Large intestine (tissue), 3 donors: ENCODE results near the gene EEPD1. TPM values are rescaled to one million over a fixed set of nuclear protein-coding genes. Genes with fewer than 3 reads are reported as not detected.
"Not testable (repeated sequence)": the region's sequence is repeated elsewhere in the genome, so short reads cannot be mapped to it uniquely, and the experiment has no call there.

Source experiments
- DNase-seq, 2 donors: peaks; one replicate each; pipeline versions ENCODE4 v3.0.0 to v3.0.0-alpha.2; 2013
- H3K27ac ChIP-seq: one replicate; pipeline ENCODE4 v1.5.1; 2013; ENCODE audit warnings: low read length
- H3K27me3 ChIP-seq: 2 replicates; pipeline ENCODE4 v1.6.1; 2013; ENCODE audit warnings: low read length; ENCODE audit not compliant: control insufficient read depth, insufficient read depth
- H3K36me3 ChIP-seq: 2 replicates; pipeline ENCODE4 v1.6.1; 2013; ENCODE audit warnings: low read length; ENCODE audit not compliant: control insufficient read depth, insufficient read depth
- H3K4me1 ChIP-seq: one replicate; pipeline ENCODE4 v1.6.1; 2013; ENCODE audit warnings: low read length; ENCODE audit not compliant: control insufficient read depth, insufficient read depth
- H3K4me3 ChIP-seq: one replicate; pipeline ENCODE4 v1.5.1; 2013; ENCODE audit warnings: low read length
- H3K9me3 ChIP-seq: one replicate; pipeline ENCODE4 v1.6.1; 2013; ENCODE audit warnings: mild to moderate bottlenecking, low read depth, low read length, moderate library complexity; ENCODE audit not compliant: control insufficient read depth
- WGBS: methylation state at CpG from one replicate; pipeline ENCODE4 v1.1.5; 2013; ENCODE audit warnings: low lambda C conversion rate; ENCODE audit not compliant: insufficient coverage; 5-methylcytosine and 5-hydroxymethylcytosine counted together
- polyA plus RNA-seq: library from polyadenylated mRNA; unstranded; fragments of 120-200 nt; gene quantifications from one replicate; pipeline ENCODE4 v1.2.1, GENCODE V29; 2013

The EEPD1 gene
- polyA plus RNA-seq, 1 donor = 8.4 TPM

DNA sequence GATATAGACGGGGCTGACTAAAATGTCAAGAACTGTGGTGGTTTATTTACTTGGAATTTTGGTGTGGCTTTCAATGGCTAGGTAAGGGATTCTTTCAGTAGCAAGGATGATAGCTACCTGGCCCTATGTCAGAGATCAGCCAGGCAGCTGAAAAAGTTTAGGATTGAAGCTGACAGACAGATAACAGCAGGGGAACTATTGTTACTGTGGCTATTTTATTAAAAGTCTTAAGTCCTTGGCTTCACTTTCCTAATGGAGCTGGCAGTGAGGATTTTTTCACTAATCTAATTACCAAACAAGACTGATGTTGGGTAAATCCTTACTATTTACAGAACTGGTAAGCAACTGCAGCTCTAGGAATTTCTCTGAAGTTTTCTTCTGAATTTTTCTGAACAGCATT is 164.2 kb downstream of the EEPD1 start:
- Histone ChIP-seq H3K4me3 (no peak overlapping the region), H3K36me3 (no peaks in the 10 kb centered on the region), H3K9me3 (no peaks in the 10 kb centered on the region), H3K27ac (no peak overlapping the region), H3K27me3 (no peaks in the 10 kb centered on the region), H3K4me1 (no peaks in the 10 kb centered on the region)
- DNase-seq = no peak
- no CpG with 5 or more reads among the region's 1 CpG for WGBS

GRCh38 chr7:36318116-36318515 is 165.1 kb downstream of the EEPD1 start:
- no CpG with 5 or more reads among the region's 8 CpGs for WGBS
- Histone ChIP-seq H3K4me1 (no peaks in the 10 kb centered on the region), H3K27me3 (no peaks in the 10 kb centered on the region), H3K4me3 (no peak overlapping the region), H3K36me3 (no peaks in the 10 kb centered on the region), H3K9me3 (no peaks in the 10 kb centered on the region), H3K27ac (no peak overlapping the region)
- DNase-seq = no peak

- not testable (repeated sequence) for H3K9me3 ChIP-seq, DNase-seq, H3K27me3 ChIP-seq, H3K4me3 ChIP-seq, H3K36me3 ChIP-seq, H3K27ac ChIP-seq, H3K4me1 ChIP-seq
- WGBS = 90% methylated on average over 2 of the region's 3 CpGs
Observed at GRCh38 chr7:36321284-36321683, 168.2 kb downstream of the EEPD1 start.

GRCh38 chr7:36336390-36336789 is 183.3 kb downstream of the EEPD1 start:
- no peaks in the 10 kb centered on the region for H3K36me3 ChIP-seq
- H3K4me3 ChIP-seq = no peak overlapping the region
- H3K9me3 ChIP-seq = no peaks in the 10 kb centered on the region
- DNase-seq = no peak
- H3K4me1 ChIP-seq = no peaks in the 10 kb centered on the region
- no peak overlapping the region for H3K27ac ChIP-seq
- H3K27me3 ChIP-seq = no peaks in the 10 kb centered on the region
- 95% methylated on average over 2 of the region's 4 CpGs for WGBS

GRCh38 chr7:36338256-36338655 is 185.2 kb downstream of the EEPD1 start:
- Histone ChIP-seq H3K27me3 (no peaks in the 10 kb centered on the region), H3K36me3 (no peaks in the 10 kb centered on the region), H3K4me3 (no peak overlapping the region), H3K4me1 (no peaks in the 10 kb centered on the region), H3K9me3 (no peaks in the 10 kb centered on the region), H3K27ac (no peak overlapping the region)
- WGBS = no CpG with 5 or more reads among the region's 3 CpGs
- no peak for DNase-seq

DNA sequence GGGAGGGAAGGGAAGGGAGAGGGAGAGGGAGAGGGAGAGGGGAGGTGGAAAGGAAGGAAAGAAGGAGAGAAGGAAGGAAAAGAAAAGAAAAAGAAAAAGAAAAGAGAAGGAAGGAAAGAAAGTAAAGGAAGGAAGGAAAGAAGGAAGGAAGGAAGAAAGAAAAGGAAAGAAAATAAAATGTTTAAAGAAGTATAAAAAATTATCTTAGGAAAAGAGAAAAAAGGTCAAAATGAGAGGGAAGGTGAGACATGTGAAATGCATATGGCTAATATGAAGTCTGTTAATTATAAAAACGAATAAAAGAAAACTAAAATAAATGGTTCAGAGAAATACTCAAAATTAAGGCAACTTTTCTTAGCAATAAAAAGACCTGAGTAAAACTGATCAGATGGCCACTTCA is 190.5 kb downstream of the EEPD1 start:
- Histone ChIP-seq H3K36me3 (no peaks in the 10 kb centered on the region), H3K4me3 (no peak overlapping the region), H3K4me1 (no peaks in the 10 kb centered on the region), H3K9me3 (no peaks in the 10 kb centered on the region), H3K27ac (no peak overlapping the region), H3K27me3 (no peaks in the 10 kb centered on the region)
- 100% methylated on average over 1 of the region's 1 CpG for WGBS
- no peak for DNase-seq

- Histone ChIP-seq H3K4me1 (no peaks in the 10 kb centered on the region), H3K4me3 (no peak overlapping the region), H3K27ac (no peak overlapping the region), H3K36me3 (no peaks in the 10 kb centered on the region), H3K9me3 (no peaks in the 10 kb centered on the region), H3K27me3 (no peaks in the 10 kb centered on the region)
- no peak for DNase-seq
- WGBS = 80% methylated on average over 1 of the region's 2 CpGs
Observed at GRCh38 chr7:36344622-36345021, 191.6 kb downstream of the EEPD1 start.

- no peaks in the 10 kb centered on the region for H3K36me3 ChIP-seq
- WGBS = 100% methylated on average over 2 of the region's 6 CpGs
- H3K4me3 ChIP-seq = no peak overlapping the region
- H3K27ac ChIP-seq = no peak overlapping the region
- DNase-seq = no peak
- no peaks in the 10 kb centered on the region for H3K27me3 ChIP-seq
- H3K9me3 ChIP-seq = no peaks in the 10 kb centered on the region
- no peaks in the 10 kb centered on the region for H3K4me1 ChIP-seq
Observed at GRCh38 chr7:36346260-36346831, 193.3 kb downstream of the EEPD1 start.

DNA sequence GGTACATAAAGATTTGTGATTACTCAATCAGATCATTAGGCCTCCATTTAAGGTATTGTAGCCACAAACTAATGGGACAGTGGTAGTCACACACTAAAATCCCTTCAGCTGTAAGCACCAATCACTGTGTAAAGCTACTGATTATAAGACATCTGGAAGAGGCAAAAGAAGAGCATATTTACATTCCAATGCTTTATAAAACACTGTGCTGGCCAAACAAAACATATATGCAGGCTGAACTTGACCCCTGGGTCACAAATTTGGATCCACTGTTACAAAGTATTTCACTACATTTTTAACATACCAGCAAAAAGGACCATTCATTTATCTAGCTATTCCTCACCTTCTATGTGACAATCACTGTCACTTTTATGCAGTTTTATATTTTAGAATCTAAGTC is 195.2 kb downstream of the EEPD1 start:
- Histone ChIP-seq H3K27ac (no peak overlapping the region), H3K4me1 (no peaks in the 10 kb centered on the region), H3K4me3 (no peak overlapping the region), H3K36me3 (no peaks in the 10 kb centered on the region), H3K27me3 (no peaks in the 10 kb centered on the region), H3K9me3 (no peaks in the 10 kb centered on the region)
- DNase-seq = no peak

DNA sequence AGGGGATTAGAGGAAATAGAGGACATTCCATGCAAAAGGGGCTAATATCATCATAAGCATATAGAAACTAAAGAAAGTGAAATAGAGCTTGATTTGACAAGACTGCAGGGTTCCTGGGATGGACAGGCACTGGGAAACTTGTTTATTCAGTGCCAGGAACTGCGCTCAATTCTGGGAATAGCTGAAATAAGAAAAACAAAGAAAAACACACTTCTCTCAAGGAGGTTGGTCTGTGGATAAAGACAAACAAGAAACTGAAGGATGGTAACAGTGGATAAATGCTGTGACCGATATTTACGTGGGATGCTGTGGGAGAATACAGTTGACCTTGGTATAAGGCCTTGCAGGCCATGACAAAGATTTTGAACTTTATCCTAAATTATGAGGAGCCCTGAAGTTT is 195.7 kb downstream of the EEPD1 start:
- H3K4me3 ChIP-seq = no peak overlapping the region
- H3K27ac ChIP-seq = no peak overlapping the region
- WGBS = 100% methylated on average over 1 of the region's 3 CpGs
- DNase-seq = no peak
- no peaks in the 10 kb centered on the region for H3K36me3 ChIP-seq
- H3K27me3 ChIP-seq = no peaks in the 10 kb centered on the region
- no peaks in the 10 kb centered on the region for H3K9me3 ChIP-seq
- H3K4me1 ChIP-seq = no peaks in the 10 kb centered on the region

- 83% methylated on average over 1 of the region's 2 CpGs for WGBS
- no peaks in the 10 kb centered on the region for H3K36me3 ChIP-seq
- no peak overlapping the region for H3K4me3 ChIP-seq
- H3K27me3 ChIP-seq = no peaks in the 10 kb centered on the region
- no peaks in the 10 kb centered on the region for H3K4me1 ChIP-seq
- no peak for DNase-seq
- no peak overlapping the region for H3K27ac ChIP-seq
- no peaks in the 10 kb centered on the region for H3K9me3 ChIP-seq
Observed at GRCh38 chr7:36349626-36350025, 196.6 kb downstream of the EEPD1 start.
